NCI-H2227 treated with DMSO at 0.1 percent for 48 hours (cell line): ENCODE measurements around the gene ZNF787.
A peak's percentile ranks its signal among the peaks of the same experiment; 100 is the strongest.

Experiments used
- DNase-seq: peaks from one replicate; lab custom pipeline; 2025; lab: John Stamatoyannopoulos, UW

The ZNF787 gene

GRCh38 chr19:56086671-56087430 lies 34.2 kb downstream of the ZNF787 start:
- DNase-seq, result no peak

DNA sequence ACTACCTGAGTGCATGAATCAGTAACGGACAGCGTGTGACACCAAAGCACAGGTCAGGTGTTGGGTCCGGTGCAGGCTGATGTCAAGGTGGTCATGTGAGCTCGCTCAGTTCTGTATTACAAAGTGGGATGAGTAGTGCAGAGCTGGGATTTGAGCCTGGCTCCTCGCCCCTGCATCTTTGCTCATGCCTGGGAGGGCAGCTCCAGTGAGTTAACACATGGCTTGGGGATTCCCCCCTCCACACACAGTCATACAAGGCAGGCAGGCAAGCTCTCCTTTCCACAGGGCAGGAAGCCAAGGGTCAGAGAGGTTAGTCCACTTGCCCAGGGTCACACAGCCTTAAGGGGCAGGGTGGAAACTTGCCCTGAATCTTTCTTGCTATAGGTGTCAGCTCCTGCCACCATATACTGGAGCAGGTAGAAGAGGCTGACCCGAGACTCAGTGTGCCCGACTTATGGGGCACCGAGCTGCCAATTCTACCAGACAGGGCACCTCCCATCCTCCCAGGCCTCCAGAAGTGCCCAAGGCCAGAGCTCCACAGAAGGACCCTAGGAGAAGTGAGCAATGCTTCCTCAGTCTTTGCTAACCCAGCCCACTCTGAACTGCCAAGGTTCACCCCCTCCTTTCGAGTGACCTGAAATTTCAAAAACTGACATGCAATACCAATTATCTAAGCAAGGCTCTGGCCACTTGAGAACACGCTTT lies 35.4 kb downstream of the ZNF787 start:
- DNase-seq, result no peak

GRCh38 chr19:56084835-56085536 lies 36.1 kb downstream of the ZNF787 start:
- DNase-seq, result peak; percentile 49

- DNase-seq, result no peak
Observed at GRCh38 chr19:56083668-56084067, 37.4 kb downstream of the ZNF787 start.

DNA sequence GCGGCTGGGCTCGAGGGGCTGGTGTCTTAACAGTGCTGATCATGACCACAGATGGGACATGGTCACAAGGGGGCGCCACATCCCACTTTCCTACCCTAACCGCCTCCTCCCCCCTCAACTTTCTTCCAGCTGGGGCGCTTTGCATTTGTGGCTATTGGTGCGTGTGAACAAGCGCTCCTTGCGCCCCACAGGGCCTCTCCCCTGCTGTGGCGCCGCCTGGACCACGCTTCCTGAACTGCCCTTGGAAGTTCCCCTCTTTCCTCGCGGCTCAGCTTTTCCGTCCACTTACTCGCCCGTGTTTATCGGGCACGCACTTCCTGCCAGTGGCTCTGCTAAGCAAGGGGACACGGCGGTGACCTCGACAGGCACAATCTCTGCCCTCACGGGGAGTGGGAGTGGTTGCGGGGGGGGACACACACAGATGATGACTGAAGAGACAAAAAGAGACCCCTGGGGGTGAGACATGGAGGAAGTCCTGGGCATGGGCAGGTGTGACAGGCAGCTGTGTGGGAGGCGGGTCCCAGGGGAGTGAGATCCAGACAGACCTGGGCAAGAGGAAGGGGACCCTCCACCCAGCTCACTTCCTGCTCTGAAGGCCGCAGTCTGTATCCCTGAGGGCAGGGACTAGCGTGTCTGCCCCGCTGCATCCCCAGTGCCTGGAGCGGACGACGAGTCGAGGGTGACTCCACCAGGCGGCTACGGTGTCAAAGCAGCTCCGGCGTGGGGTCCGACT lies 40.3 kb downstream of the ZNF787 start:
- DNase-seq, result no peak

GRCh38 chr19:56079609-56080008 lies 41.5 kb downstream of the ZNF787 start:
- DNase-seq, result no peak

DNA sequence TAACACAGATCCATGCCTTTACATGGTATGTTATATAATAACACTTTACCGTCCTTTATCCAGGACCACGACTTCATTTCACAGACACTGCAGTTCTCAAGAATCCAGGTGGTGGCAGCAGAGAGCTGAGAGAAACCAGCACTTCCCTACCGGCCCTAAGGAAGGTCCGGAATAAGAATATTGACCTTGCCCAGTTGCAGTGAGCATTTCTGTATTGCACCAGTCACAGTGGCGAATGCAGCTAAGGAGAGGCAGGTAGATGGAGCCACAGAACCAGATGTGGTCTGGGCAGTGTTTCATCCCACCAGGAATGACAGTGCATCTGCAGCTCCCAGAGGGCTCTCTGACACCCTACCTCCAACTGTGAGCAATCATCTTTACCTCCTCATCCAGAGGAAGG lies 44.6 kb downstream of the ZNF787 start:
- DNase-seq, result peak; percentile 63

DNA sequence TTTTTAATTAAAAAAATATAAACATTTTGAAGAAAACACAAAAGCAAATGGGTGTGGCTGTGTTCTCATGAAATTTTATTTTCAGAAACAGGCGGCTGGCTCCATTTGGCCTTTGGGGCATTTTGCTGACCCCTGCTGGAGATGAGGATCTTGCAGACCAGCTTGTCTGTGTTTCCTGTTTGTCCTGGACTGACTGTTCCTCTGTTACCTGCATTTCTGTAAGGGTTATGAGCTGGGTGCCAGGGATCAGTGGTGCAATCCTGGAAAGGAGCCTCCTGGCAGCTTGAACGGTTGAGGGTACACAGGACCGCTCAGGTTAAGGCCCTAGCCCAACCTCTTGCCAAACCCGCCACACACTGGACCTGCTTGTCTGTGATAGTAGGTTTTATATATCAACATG lies 49.9 kb downstream of the ZNF787 start:
- no peak for DNase-seq

DNA sequence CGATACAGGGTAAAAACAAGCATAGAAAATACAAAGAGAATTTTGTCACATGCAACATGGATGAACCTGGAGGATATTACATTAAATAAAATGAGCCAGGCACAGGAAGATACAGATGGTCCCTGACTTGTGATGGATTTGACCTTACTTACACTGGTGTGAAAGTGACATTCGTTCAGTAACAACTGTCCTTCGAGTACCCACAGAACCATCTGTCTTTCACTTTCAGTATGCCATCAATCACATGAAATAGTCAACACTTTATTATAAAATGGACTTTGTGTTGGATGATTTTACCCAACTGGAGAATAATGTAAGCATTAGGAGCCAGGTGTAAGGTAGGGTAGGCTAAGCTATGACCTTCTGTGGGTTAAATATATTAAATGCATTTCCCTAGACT lies 51.5 kb downstream of the ZNF787 start:
- DNase-seq, result no peak

DNA sequence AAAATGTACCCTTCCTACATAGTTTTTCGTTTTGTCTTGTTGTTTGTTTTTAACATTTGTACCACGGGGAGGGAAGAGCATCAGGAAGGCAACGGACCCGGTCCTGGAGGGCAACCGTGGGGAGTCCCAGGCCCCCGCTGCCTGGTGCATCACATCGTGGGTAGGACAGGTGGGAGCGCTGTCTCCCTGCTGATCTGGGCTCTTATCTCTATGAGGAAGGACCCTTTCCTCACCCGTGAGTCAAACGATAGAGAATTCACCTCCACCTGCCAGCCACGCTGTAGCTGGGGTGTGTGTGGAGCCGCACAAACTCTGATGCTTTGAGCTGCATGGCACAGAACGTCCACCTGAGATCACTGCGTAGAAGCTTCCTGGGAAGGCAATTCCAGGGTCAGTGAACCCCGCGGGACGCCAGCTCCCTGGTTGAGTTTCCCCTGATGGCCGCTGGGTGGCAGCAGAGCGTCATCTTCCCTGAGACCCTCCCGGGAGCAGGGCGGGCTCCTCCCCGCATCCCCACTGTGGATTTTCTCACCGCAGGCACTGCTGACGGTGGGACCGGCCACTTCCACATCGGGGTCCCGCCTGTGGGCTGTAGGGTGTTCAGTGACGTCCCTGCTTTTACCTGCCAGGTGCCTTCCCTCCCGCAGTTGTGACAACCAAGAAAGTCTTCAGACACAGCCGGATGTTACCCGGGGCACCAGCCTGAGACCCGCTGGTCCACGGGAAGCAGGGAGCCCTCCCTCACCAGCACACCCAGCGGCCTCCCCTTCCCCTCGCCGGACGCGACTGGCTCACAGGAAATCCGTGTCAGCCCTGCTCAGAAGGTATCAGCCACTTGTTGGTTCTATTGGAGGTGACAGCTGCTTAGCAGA lies 54.7 kb downstream of the ZNF787 start:
- DNase-seq, result peak; percentile 92

DNA sequence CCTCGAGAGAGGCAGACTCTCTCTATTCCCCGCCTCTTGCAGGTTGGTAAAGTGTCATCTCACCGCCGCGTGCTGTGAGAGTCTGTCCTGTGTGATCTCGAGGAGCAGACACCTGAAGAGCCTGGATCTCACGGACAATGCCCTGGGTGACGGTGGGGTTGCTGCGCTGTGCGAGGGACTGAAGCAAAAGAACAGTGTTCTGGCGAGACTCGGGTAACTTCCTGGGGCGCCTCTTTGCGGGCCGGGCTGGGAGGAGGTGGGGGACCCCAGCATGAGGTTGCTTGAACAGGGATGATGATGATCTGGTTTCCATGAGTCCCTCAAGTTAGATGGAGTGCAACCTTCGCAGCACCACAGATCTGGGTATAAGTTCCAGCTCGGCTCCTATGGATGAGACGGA lies 67.5 kb downstream of the ZNF787 start:
- DNase-seq, result no peak
